ENCODE results near the gene SUN2. TPM values are rescaled to one million over a fixed set of nuclear protein-coding genes. Genes with fewer than 3 reads are reported as not detected.

SUN2 gene
- polyA plus RNA-seq, 1 donor from 2014 or later, result 172 TPM

DNA sequence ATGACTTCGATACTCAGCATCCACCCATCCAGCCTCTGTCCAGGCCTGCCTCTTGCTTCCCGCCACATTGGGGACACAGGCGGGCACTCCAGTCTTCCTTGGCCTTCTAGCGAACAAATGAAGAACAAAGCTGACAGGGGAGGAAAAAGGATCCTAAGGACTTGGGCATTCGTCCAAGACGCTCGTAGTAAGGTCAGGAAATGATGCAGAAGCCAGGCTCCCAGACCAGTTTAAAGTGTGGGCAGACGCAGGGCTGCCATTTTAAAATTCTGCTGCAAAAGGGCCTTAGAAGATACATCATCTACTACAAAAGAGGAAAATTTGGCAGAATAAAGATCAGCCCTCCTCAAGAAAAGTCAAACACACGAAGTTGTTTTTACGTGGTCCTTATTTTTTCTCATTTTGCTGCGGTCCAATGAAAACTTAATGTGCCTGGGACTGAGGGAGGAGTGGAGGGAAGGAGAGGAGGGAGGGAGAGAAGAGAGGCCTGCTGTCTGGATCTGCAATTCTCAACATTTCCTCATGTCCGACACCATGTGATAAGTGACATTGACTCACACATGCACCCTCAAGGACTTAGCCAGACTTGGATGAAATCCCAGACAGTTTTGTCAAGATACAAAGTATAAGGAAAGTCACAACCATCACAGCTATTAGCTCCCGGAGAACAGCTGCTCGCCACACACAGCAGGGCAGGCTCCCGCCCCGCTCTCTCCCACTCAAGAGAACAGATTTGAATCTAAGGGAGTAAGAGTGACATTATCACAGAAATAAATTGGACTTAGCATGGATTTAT, 32.4 kb upstream of the SUN2 start:
- H3F3A ChIP-seq (ENCODE audit: insufficient read depth, low read length, poor library complexity, severe bottlenecking), result no peaks in the 10 kb centered on the region
- no peaks in the 10 kb centered on the region for H3K9me2 ChIP-seq (ENCODE audit: insufficient read depth, low read length)
- H3K9me3 ChIP-seq (ENCODE audit: low read length), result no peaks in the 10 kb centered on the region
- no peaks in the 10 kb centered on the region for H4K20me1 ChIP-seq (ENCODE audit: insufficient read depth)
- TF ChIP-seq TAF1 (IDR thresholded peaks at IDR 0.05; ENCODE audit: low read depth), result no peak
- TF ChIP-seq, protein P1, sequence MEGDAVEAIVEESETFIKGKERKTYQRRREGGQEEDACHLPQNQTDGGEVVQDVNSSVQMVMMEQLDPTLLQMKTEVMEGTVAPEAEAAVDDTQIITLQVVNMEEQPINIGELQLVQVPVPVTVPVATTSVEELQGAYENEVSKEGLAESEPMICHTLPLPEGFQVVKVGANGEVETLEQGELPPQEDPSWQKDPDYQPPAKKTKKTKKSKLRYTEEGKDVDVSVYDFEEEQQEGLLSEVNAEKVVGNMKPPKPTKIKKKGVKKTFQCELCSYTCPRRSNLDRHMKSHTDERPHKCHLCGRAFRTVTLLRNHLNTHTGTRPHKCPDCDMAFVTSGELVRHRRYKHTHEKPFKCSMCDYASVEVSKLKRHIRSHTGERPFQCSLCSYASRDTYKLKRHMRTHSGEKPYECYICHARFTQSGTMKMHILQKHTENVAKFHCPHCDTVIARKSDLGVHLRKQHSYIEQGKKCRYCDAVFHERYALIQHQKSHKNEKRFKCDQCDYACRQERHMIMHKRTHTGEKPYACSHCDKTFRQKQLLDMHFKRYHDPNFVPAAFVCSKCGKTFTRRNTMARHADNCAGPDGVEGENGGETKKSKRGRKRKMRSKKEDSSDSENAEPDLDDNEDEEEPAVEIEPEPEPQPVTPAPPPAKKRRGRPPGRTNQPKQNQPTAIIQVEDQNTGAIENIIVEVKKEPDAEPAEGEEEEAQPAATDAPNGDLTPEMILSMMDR (IDR thresholded peaks at IDR 0.05; ENCODE audit: poor library complexity, severe bottlenecking), result no peak
- no peak for TF ChIP-seq EP300 (conservative IDR thresholded peaks at IDR 0.05; ENCODE audit: poor library complexity, severe bottlenecking)
- no peak for TF ChIP-seq SMC3 (conservative IDR thresholded peaks at IDR 0.05; ENCODE audit: poor library complexity)
- no peak for TF ChIP-seq EZH2 (IDR thresholded peaks at IDR 0.05; ENCODE audit: borderline replicate concordance, insufficient read depth, low read length, poor library complexity, severe bottlenecking)
- TF ChIP-seq POLR2AphosphoS5 (IDR thresholded peaks at IDR 0.05), result no peak
- TF ChIP-seq RAD21 (conservative IDR thresholded peaks at IDR 0.05), result no peak
- H3K27me3 ChIP-seq (ENCODE audit: insufficient read depth, low read depth, low read length), result no peaks in the 10 kb centered on the region
- H3K9ac ChIP-seq (ENCODE audit: low read length), result no peak overlapping the region
- H2AFZ ChIP-seq (ENCODE audit: low read depth, low read length), result no peak overlapping the region
- no peak overlapping the region for H3K27ac ChIP-seq (ENCODE audit: low read length)
- H3K4me3 ChIP-seq (ENCODE audit: low read length), result no peak overlapping the region
- no peaks in the 10 kb centered on the region for H3K36me3 ChIP-seq (ENCODE audit: insufficient read depth, low read length)
- H3K79me2 ChIP-seq (replicated peaks; ENCODE audit: insufficient read depth, low read length), result peaks cover 8% of the 10 kb centered on the region
- no peak overlapping the region for H3K4me2 ChIP-seq (ENCODE audit: low read length)

DNA sequence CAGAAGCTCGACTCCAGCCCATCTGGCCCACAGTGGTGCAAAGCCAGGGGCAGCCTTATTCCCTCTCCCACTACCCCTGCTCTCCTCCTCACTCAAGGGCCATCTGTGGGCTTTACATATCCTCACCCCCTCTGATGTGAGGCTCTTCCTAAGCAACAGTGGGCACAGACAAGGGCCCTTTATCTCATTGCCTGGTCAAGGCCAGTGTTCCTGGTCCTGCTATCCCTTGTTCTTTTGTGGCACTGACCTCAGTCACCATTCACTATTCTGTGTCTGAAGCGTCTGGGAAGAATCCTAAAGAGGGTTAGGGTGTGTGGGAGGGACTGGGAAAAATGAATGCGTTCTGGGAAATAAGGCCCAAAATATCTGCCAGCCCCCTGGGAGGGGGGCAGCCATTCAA, 30.8 kb upstream of the SUN2 start:
- no peaks in the 10 kb centered on the region for H4K20me1 ChIP-seq (ENCODE audit: insufficient read depth)
- H3F3A ChIP-seq (ENCODE audit: insufficient read depth, low read length, poor library complexity, severe bottlenecking), result no peaks in the 10 kb centered on the region
- no peak overlapping the region for H3K27ac ChIP-seq (ENCODE audit: low read length)
- no peak overlapping the region for H2AFZ ChIP-seq (ENCODE audit: low read depth, low read length)
- no peaks in the 10 kb centered on the region for H3K9me2 ChIP-seq (ENCODE audit: insufficient read depth, low read length)
- no peak overlapping the region for H3K4me3 ChIP-seq (ENCODE audit: low read length)
- no peak overlapping the region for H3K9ac ChIP-seq (ENCODE audit: low read length)
- no peaks in the 10 kb centered on the region for H3K27me3 ChIP-seq (ENCODE audit: insufficient read depth, low read depth, low read length)
- TF ChIP-seq EZH2 (IDR thresholded peaks at IDR 0.05; ENCODE audit: borderline replicate concordance, insufficient read depth, low read length, poor library complexity, severe bottlenecking) (no peak), POLR2AphosphoS5 (IDR thresholded peaks at IDR 0.05) (no peak), MXI1 (conservative IDR thresholded peaks at IDR 0.05; ENCODE audit: poor library complexity, severe bottlenecking) (no peak), TAF1 (IDR thresholded peaks at IDR 0.05; ENCODE audit: low read depth) (no peak), RAD21 (conservative IDR thresholded peaks at IDR 0.05) (no peak), SMC3 (conservative IDR thresholded peaks at IDR 0.05; ENCODE audit: poor library complexity) (no peak), EP300 (conservative IDR thresholded peaks at IDR 0.05; ENCODE audit: poor library complexity, severe bottlenecking) (no peak)
- TF ChIP-seq, protein P1 (IDR thresholded peaks at IDR 0.05; ENCODE audit: poor library complexity, severe bottlenecking), result no peak
- TF ChIP-seq, protein P2, sequence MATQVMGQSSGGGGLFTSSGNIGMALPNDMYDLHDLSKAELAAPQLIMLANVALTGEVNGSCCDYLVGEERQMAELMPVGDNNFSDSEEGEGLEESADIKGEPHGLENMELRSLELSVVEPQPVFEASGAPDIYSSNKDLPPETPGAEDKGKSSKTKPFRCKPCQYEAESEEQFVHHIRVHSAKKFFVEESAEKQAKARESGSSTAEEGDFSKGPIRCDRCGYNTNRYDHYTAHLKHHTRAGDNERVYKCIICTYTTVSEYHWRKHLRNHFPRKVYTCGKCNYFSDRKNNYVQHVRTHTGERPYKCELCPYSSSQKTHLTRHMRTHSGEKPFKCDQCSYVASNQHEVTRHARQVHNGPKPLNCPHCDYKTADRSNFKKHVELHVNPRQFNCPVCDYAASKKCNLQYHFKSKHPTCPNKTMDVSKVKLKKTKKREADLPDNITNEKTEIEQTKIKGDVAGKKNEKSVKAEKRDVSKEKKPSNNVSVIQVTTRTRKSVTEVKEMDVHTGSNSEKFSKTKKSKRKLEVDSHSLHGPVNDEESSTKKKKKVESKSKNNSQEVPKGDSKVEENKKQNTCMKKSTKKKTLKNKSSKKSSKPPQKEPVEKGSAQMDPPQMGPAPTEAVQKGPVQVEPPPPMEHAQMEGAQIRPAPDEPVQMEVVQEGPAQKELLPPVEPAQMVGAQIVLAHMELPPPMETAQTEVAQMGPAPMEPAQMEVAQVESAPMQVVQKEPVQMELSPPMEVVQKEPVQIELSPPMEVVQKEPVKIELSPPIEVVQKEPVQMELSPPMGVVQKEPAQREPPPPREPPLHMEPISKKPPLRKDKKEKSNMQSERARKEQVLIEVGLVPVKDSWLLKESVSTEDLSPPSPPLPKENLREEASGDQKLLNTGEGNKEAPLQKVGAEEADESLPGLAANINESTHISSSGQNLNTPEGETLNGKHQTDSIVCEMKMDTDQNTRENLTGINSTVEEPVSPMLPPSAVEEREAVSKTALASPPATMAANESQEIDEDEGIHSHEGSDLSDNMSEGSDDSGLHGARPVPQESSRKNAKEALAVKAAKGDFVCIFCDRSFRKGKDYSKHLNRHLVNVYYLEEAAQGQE (IDR thresholded peaks at IDR 0.05; ENCODE audit: borderline replicate concordance), result no peak
- no peaks in the 10 kb centered on the region for H3K36me3 ChIP-seq (ENCODE audit: insufficient read depth, low read length)
- H3K79me2 ChIP-seq (replicated peaks; ENCODE audit: insufficient read depth, low read length), result no peaks in the 10 kb centered on the region
- H3K9me3 ChIP-seq (ENCODE audit: low read length), result no peaks in the 10 kb centered on the region
- no peak overlapping the region for H3K4me2 ChIP-seq (ENCODE audit: low read length)

All from neural cell (in vitro differentiated cells).